H9 (cell line): ENCODE data around the gene RNLS. TPM values are rescaled to one million over a fixed set of nuclear protein-coding genes. Genes with fewer than 3 reads are reported as not detected.
"Not testable (repeated sequence)": the region's sequence is repeated elsewhere in the genome, so short reads cannot be mapped to it uniquely, and the experiment has no call there.

ENCODE experiments used
- DNase-seq: peaks from one replicate; pipeline ENCODE4 v3.0.0-alpha.2; 2017
- H2AFZ ChIP-seq: one replicate; pipeline ENCODE4 v1.6.1; 2013; ENCODE audit warnings: mild to moderate bottlenecking, low read length, control low read depth, moderate library complexity
- H2AK5ac ChIP-seq: 2 replicates; pipeline ENCODE4 v1.6.1; 2013; ENCODE audit warnings: low read length, control low read depth, mixed read lengths; ENCODE audit not compliant: insufficient read length
- H2BK120ac ChIP-seq: one replicate; pipeline ENCODE4 v1.6.1; 2013; ENCODE audit warnings: low read depth, mild to moderate bottlenecking, low read length, control low read depth, inconsistent platforms; ENCODE audit not compliant: poor library complexity, severe bottlenecking
- H2BK12ac ChIP-seq: 2 replicates; pipeline ENCODE4 v1.6.1; 2013; ENCODE audit warnings: low read length, control low read depth, mixed read lengths, low read depth; ENCODE audit not compliant: insufficient read length
- H2BK15ac ChIP-seq: 2 replicates; pipeline ENCODE4 v1.6.1; 2013; ENCODE audit warnings: low read depth, low read length, control low read depth
- H2BK20ac ChIP-seq: one replicate; pipeline ENCODE4 v1.6.1; 2013; ENCODE audit warnings: low read depth, mild to moderate bottlenecking, low read length, control low read depth, inconsistent platforms; ENCODE audit not compliant: poor library complexity, severe bottlenecking
- H2BK5ac ChIP-seq: 2 replicates; pipeline ENCODE4 v1.6.1; 2013; ENCODE audit warnings: low read length, control low read depth, mixed read lengths; ENCODE audit not compliant: insufficient read length
- H3K14ac ChIP-seq: 2 replicates; pipeline ENCODE4 v1.6.1; 2013; ENCODE audit warnings: low read length, control low read depth; ENCODE audit not compliant: insufficient read depth
- H3K18ac ChIP-seq: 2 replicates; pipeline ENCODE4 v1.6.1; 2013; ENCODE audit warnings: low read depth, mild to moderate bottlenecking, mixed read lengths, low read length, control low read depth; ENCODE audit not compliant: insufficient read length
- H3K23ac ChIP-seq: 2 replicates; pipeline ENCODE4 v1.6.1; 2013; ENCODE audit warnings: low read length, control low read depth, mixed read lengths, low read depth; ENCODE audit not compliant: insufficient read length
- H3K23me2 ChIP-seq: 2 replicates; pipeline ENCODE4 v1.6.1; 2013; ENCODE audit warnings: low read depth, mild to moderate bottlenecking, mixed read lengths, low read length, control low read depth; ENCODE audit not compliant: insufficient read length, poor library complexity, severe bottlenecking
- H3K27ac ChIP-seq: 2 replicates; pipeline ENCODE4 v1.5.1; 2013; ENCODE audit warnings: low read length, control low read depth, mixed read lengths, low read depth; ENCODE audit not compliant: insufficient read length
- H3K27me3 ChIP-seq: 2 replicates; pipeline ENCODE4 v1.6.1; 2013; ENCODE audit warnings: low read length, control low read depth, inconsistent platforms; ENCODE audit not compliant: insufficient read depth
- H3K4ac ChIP-seq: 2 replicates; pipeline ENCODE4 v1.6.1; 2013; ENCODE audit warnings: low read depth, mild to moderate bottlenecking, control low read depth, inconsistent platforms, low read length, moderate library complexity
- H3K4me1 ChIP-seq: 2 replicates; pipeline ENCODE4 v1.6.1; 2013; ENCODE audit warnings: low read length, control low read depth, inconsistent platforms; ENCODE audit not compliant: insufficient read depth
- H3K4me2 ChIP-seq: 2 replicates; pipeline ENCODE4 v1.6.1; 2013; ENCODE audit warnings: low read length, control low read depth, mixed read lengths; ENCODE audit not compliant: insufficient read length, insufficient read depth
- H3K56ac ChIP-seq: 2 replicates; pipeline ENCODE4 v1.6.1; 2013; ENCODE audit warnings: low read depth, mild to moderate bottlenecking, mixed read lengths, low read length, control low read depth; ENCODE audit not compliant: insufficient read length
- H3K79me1 ChIP-seq: 2 replicates; pipeline ENCODE4 v1.6.1; 2013; ENCODE audit warnings: low read depth, mild to moderate bottlenecking, moderate library complexity, low read length, control low read depth, inconsistent platforms; ENCODE audit not compliant: insufficient read depth, poor library complexity, severe bottlenecking
- H3K79me2 ChIP-seq: 2 replicates; pipeline ENCODE4 v1.6.1; 2013; ENCODE audit warnings: low read length, control low read depth, inconsistent platforms; ENCODE audit not compliant: insufficient read depth
- H3K9ac ChIP-seq: 2 replicates; pipeline ENCODE4 v1.6.1; 2013; ENCODE audit warnings: low read length, control low read depth, mixed read lengths; ENCODE audit not compliant: insufficient read length; ENCODE audit errors: extremely low read depth
- H3K9me3 ChIP-seq: one replicate; pipeline ENCODE4 v1.6.1; 2013; ENCODE audit warnings: low read depth, low read length, inconsistent platforms; ENCODE audit not compliant: control insufficient read depth
- H3T11ph ChIP-seq: one replicate; pipeline ENCODE4 v1.6.1; 2013; ENCODE audit warnings: mild to moderate bottlenecking, low read length, control low read depth, inconsistent platforms
- H4K20me1 ChIP-seq: one replicate; pipeline ENCODE4 v1.6.1; 2013; ENCODE audit not compliant: control insufficient read depth, insufficient read length, insufficient read depth
- H4K5ac ChIP-seq: 2 replicates; pipeline ENCODE4 v1.6.1; 2013; ENCODE audit warnings: low read depth, mild to moderate bottlenecking, mixed read lengths, low read length, control low read depth; ENCODE audit not compliant: insufficient read length
- H4K8ac ChIP-seq: replicated peaks from 2 replicates; pipeline ENCODE4 v1.6.1; 2013; ENCODE audit warnings: low read length, control low read depth, mixed read lengths, low read depth; ENCODE audit not compliant: insufficient read length
- H4K91ac ChIP-seq: 2 replicates; pipeline ENCODE4 v1.6.1; 2013; ENCODE audit warnings: low read depth, mild to moderate bottlenecking, moderate library complexity, mixed read lengths, low read length, control low read depth; ENCODE audit not compliant: insufficient read length
- H3K27ac Mint-ChIP-seq, 3 experiments: 2 replicates in 2 of 3; 3 replicates in 1 of 3; pipeline ENCODE4 v1.8.0; 2020 to 2021; ENCODE audit warnings: mixed read lengths in 3 of 3, mild to moderate bottlenecking in 1 of 3, moderate library complexity in 1 of 3
- H3K27me3 Mint-ChIP-seq: 2 replicates; pipeline ENCODE4 v1.8.0; 2021; ENCODE audit warnings: low read depth, mild to moderate bottlenecking, moderate library complexity, mixed read lengths
- H3K36me3 Mint-ChIP-seq, 3 experiments: 2 replicates in 2 of 3; 3 replicates in 1 of 3; pipeline ENCODE4 v1.8.0; 2020 to 2021; ENCODE audit warnings: low read depth in 3 of 3, mixed read lengths in 3 of 3; ENCODE audit not compliant: insufficient read depth in 1 of 3
- H3K4me1 Mint-ChIP-seq, 2 experiments: 2 replicates each; pipeline ENCODE4 v1.8.0; 2020; ENCODE audit warnings: mixed read lengths in 2 of 2
- H3K4me3 Mint-ChIP-seq, 2 experiments: 2 replicates in 1 of 2; 3 replicates in 1 of 2; pipeline ENCODE4 v1.8.0; 2020 to 2021; ENCODE audit warnings: mild to moderate bottlenecking in 2 of 2, mixed read lengths in 2 of 2, moderate library complexity in 1 of 2
- H3K9me3 Mint-ChIP-seq, 2 experiments: 2 replicates in 1 of 2; 3 replicates in 1 of 2; pipeline ENCODE4 v1.8.0; 2020; ENCODE audit warnings: mild to moderate bottlenecking in 2 of 2, mixed read lengths in 2 of 2, moderate library complexity in 1 of 2
- whole genome bisulfite sequencing: extraction: QIAGEN DNeasy Blood & Tissue Kit; methylation state at CpG from one replicate; pipeline ENCODE4 v1.1.7; 2013; ENCODE audit warnings: missing lambda C conversion rate, low lambda C conversion rate, mixed read lengths; ENCODE audit not compliant: insufficient read length; ENCODE audit errors: extremely low coverage; 5-methylcytosine and 5-hydroxymethylcytosine counted together
- total RNA-seq: library from RNA; stranded (reverse); gene quantifications from 2 replicates; pipeline ENCODE4 v1.2.1, GENCODE V29; 2021
- TF ChIP-seq, protein P1 (sequence below): fragments of 200-600 bp; sonication (generic); conservative IDR thresholded peaks from 3 replicates; pipeline ENCODE4 v1.8.0; 2021; ENCODE audit warnings: antibody characterized with exemption, mild to moderate bottlenecking

The RNLS gene
- total RNA-seq, 1 experiment from 2014 or later, result 7.5 TPM

DNA sequence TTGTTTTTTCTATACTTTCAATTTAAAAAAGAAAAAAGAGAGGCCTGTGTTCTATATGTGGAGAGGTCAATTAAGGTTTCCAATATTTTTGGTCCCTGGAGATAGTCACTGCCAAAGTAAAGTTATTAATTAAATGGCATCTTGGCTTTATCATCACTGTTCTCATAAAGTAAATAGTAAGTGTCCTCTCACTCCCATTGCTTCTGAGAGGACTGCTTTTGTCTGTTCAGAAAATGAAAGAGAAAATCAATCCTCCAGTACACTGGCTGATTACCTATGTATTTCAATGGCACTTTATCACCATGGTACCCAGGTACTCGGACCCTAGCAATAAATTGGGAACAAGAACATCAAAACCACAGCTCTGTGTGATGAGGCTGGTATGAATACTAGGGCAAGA, 94.0 kb downstream of the RNLS start:
- H3T11ph ChIP-seq, result no peak overlapping the region
- H3K9me3 ChIP-seq, result no peaks in the 10 kb centered on the region
- no peak overlapping the region for H2BK15ac ChIP-seq
- H3K23ac ChIP-seq, result no peak overlapping the region
- H2BK20ac ChIP-seq, result no peak overlapping the region
- H2AFZ ChIP-seq, result no peak overlapping the region
- H3K4me2 ChIP-seq, result no peak overlapping the region
- H3K4ac ChIP-seq, result no peak overlapping the region
- no CpG with 5 or more reads among the region's 1 CpG for WGBS
- no peak overlapping the region for H3K14ac ChIP-seq
- TF ChIP-seq, protein P1, sequence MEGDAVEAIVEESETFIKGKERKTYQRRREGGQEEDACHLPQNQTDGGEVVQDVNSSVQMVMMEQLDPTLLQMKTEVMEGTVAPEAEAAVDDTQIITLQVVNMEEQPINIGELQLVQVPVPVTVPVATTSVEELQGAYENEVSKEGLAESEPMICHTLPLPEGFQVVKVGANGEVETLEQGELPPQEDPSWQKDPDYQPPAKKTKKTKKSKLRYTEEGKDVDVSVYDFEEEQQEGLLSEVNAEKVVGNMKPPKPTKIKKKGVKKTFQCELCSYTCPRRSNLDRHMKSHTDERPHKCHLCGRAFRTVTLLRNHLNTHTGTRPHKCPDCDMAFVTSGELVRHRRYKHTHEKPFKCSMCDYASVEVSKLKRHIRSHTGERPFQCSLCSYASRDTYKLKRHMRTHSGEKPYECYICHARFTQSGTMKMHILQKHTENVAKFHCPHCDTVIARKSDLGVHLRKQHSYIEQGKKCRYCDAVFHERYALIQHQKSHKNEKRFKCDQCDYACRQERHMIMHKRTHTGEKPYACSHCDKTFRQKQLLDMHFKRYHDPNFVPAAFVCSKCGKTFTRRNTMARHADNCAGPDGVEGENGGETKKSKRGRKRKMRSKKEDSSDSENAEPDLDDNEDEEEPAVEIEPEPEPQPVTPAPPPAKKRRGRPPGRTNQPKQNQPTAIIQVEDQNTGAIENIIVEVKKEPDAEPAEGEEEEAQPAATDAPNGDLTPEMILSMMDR, result no peak
- H3K27me3 Mint-ChIP-seq, result no peaks in the 10 kb centered on the region
- no peak overlapping the region for H2BK12ac ChIP-seq
- no peaks in the 10 kb centered on the region for H3K23me2 ChIP-seq
- H3K4me1 Mint-ChIP-seq, result peaks cover 7 to 8% of the 10 kb centered on the region in 2 experiments
- H3K79me1 ChIP-seq, result no peaks in the 10 kb centered on the region
- H3K27ac ChIP-seq, result no peak overlapping the region
- no peak overlapping the region for H2BK5ac ChIP-seq
- H3K18ac ChIP-seq, result no peak overlapping the region
- no peak overlapping the region for H4K8ac ChIP-seq
- no peaks in the 10 kb centered on the region for H3K27me3 ChIP-seq
- no peak overlapping the region for H3K9ac ChIP-seq
- no peak overlapping the region for H3K4me3 Mint-ChIP-seq
- no peak overlapping the region for H2AK5ac ChIP-seq
- no peaks in the 10 kb centered on the region for H3K79me2 ChIP-seq
- DNase-seq, result no peak
- H3K4me1 ChIP-seq, result no peaks in the 10 kb centered on the region
- no peaks in the 10 kb centered on the region; a peak in 1 of 7 replicates for H3K36me3 Mint-ChIP-seq
- no peaks in the 10 kb centered on the region for H4K20me1 ChIP-seq
- H2BK120ac ChIP-seq, result no peak overlapping the region
- H3K56ac ChIP-seq, result no peak overlapping the region
- H3K27ac Mint-ChIP-seq, result no peak overlapping the region
- H4K5ac ChIP-seq, result no peak overlapping the region
- H4K91ac ChIP-seq, result no peak overlapping the region
- H3K9me3 Mint-ChIP-seq, result no peaks in the 10 kb centered on the region

DNA sequence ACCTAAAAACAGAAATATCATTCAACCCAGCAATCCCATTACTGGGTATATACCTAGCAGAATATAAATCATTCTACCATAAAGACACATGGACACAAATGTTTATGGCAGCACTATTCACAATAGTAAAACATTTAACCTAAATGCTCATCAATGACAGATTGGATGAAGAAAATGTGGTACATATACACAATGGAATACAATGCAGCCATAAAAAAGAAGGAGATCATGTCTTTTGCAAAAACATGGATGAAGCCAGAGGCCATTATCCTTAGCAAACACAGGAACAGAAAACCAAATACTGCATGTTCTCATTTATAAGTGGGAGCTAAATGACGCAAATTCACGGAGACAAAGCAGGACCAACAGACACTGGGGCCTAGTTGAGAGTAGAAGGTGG, 96.3 kb downstream of the RNLS start:
- not testable (repeated sequence) for H3K9ac ChIP-seq, H2BK120ac ChIP-seq, H3K27me3 Mint-ChIP-seq, H3K4me1 ChIP-seq, H3K36me3 Mint-ChIP-seq, H2BK5ac ChIP-seq, H3K56ac ChIP-seq, H3K23me2 ChIP-seq, H4K91ac ChIP-seq, H3K79me1 ChIP-seq, H2AFZ ChIP-seq, H3T11ph ChIP-seq, H3K4me3 Mint-ChIP-seq, DNase-seq, H4K20me1 ChIP-seq, H3K9me3 ChIP-seq, H3K79me2 ChIP-seq, H2AK5ac ChIP-seq, H3K27ac Mint-ChIP-seq, H2BK12ac ChIP-seq, H3K23ac ChIP-seq, H3K27ac ChIP-seq, H3K9me3 Mint-ChIP-seq, H3K4me2 ChIP-seq, H3K4me1 Mint-ChIP-seq, H3K18ac ChIP-seq, H4K5ac ChIP-seq, H3K4ac ChIP-seq, H2BK20ac ChIP-seq, H3K14ac ChIP-seq, H3K27me3 ChIP-seq, H2BK15ac ChIP-seq, H4K8ac ChIP-seq
- WGBS, result no CpG with 5 or more reads among the region's 2 CpGs
